T1000 (cell line): Measurements from ENCODE around the gene DNAI2.

Experiments used
- DNase-seq: peaks from one replicate; lab custom pipeline; 2025; ENCODE audit warnings: mixed read lengths; lab: John Stamatoyannopoulos, UW

Gene DNAI2

DNA sequence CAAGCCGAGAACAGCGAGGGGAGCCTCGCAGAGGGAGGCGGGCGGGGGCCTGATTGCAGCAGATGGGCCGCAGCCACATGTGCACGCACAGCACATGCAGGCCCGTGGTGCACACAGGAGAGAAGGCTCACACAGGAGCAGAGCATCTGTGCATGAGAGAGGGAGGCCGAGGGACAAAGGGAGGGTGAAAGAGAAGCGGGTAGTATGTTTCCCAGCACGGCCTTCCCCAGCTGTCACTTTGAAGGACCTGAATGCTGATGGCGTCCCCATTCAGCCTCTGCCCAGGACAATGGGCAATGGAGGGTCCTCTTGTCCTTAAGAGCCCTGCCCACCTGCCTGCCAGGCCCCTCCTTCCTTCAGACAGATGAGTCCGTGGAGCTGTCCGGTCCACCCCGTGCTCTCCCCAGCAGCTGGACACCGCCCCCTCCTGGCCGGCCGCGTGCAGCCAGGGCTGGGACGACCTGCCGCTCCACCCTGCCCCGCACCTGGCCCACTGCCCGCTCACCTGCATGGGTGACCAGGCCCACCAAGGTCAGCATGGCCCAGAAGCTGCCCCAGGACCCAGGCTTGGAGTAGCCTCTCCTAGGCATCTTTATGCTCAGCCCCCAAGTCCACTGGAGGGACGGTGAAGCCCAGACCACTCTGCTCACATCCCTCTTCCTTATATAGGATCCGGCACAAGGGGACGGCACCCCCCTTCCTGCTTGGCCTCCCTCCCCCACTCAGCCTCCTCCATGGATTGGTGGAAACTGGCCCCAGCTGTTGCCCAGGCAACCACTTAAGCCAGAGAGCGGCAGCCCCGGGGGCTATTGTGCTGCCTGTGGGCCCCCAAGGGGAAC lies 87.4 kb downstream of the DNAI2 start, which contains the start of gene BTBD17:
BTBD17 (minus strand) TSS at position 639 of the 839 bp plus-strand sequence; CDS start at position 590, 49 bp downstream.
- no peak for DNase-seq

DNA sequence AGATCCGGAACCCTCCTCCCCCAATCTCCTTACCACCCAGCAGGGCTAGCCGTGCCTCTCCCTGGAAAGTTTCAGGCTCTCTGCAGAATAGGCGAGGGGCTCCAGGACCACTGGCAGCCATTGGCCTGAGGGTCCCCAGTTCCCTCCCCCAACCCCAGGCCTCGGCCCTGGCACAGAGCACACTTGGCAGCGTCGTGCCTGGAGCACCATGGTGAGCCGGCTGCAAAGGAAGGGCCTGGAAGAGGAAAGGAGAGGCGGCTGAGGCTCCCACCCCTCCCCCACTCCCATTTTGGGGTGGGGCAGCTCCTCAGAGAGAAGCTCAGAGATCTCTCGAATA lies 88.0 kb downstream of the DNAI2 start:
- DNase-seq = no peak

DNA sequence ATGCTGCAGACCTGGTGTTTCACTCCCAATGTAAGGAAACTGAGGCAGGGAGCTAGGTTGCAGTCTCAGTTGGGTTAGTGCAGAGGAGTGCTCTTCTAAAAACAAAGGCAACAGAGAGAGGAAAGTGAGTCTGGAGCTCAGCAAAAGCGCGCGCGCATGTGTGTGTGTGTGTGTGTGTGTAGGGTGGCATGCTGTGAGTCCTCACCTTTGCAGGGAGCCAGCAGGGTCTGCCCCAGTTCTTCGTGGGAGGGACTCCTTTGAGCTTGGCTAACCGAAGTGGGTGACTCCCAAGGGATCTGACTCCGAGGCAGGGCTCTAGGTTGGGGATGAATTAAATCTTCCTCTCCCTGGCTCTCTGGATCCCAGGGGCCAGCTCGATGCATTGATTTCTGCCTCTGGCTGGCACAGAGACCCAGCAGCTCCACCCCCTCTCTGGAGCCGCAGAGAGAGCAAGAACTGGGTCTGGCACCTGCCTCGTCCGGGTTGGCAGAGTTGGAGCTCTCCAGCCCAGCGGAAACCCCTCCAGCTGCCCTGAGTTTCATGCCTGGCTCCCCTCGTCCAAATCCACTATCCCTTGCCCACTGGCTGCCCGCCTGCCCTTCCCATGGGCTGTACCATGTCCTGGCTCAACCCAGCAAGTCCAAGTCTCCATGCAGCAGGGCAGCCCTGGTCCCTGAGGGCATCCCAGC lies 88.9 kb downstream of the DNAI2 start:
- no peak for DNase-seq
